ENCODE data around the gene C4BPB.
A peak's percentile ranks its signal among the peaks of the same experiment; 100 is the strongest.
"Not testable (repeated sequence)": the region's sequence is repeated elsewhere in the genome, so short reads cannot be mapped to it uniquely, and the experiment has no call there.

The C4BPB gene, protein sequence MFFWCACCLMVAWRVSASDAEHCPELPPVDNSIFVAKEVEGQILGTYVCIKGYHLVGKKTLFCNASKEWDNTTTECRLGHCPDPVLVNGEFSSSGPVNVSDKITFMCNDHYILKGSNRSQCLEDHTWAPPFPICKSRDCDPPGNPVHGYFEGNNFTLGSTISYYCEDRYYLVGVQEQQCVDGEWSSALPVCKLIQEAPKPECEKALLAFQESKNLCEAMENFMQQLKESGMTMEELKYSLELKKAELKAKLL

DNA sequence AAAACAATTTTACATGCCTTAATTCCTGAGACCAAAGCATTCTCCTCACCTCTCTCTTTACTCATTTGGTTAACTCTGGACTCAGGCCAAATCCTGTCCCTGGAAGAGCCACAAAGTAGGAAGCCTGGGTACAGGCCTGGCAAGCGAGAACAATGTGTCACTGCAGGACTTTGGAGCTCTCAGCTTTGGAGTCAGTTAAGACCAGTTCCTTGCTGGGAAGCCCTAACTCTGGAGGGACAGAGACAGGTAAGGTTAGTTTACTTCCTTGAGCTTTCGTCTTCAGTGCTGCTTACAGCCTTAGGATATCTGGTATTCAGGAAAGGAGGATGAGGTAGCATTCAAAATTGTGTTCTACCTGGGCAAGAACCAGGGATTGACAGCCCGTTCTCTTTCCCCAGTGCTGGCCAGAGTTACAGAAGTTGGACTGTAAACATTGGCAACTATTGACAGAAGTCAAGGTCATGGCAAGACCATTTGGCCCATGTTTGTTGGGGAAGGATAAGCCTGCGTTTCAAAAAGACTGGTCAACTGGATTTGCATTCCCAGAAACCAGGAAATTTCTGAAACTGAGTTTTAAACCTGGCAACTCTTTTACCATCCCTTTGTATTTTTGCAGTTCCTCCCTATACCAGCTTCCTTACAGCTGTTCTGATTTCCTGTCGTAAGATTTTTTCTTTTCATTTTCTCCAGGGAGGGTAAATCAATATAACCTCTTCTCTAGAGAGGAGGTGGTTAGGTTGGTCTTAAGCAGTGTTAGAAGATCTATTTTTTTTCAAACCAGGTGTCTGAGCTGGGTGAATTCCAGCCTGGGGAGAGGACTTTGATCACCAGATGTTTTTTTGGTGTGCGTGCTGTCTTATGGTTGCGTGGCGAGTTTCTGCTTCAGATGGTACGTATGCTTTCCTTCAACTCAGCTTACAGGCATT, at the start of gene C4BPB:
C4BPB (plus strand) TSS at position 160 of the 926 bp plus-strand sequence; CDS start at position 832, 672 bp downstream.
- no peak for DNase-seq (ENCODE audit: low spot score)

DNA sequence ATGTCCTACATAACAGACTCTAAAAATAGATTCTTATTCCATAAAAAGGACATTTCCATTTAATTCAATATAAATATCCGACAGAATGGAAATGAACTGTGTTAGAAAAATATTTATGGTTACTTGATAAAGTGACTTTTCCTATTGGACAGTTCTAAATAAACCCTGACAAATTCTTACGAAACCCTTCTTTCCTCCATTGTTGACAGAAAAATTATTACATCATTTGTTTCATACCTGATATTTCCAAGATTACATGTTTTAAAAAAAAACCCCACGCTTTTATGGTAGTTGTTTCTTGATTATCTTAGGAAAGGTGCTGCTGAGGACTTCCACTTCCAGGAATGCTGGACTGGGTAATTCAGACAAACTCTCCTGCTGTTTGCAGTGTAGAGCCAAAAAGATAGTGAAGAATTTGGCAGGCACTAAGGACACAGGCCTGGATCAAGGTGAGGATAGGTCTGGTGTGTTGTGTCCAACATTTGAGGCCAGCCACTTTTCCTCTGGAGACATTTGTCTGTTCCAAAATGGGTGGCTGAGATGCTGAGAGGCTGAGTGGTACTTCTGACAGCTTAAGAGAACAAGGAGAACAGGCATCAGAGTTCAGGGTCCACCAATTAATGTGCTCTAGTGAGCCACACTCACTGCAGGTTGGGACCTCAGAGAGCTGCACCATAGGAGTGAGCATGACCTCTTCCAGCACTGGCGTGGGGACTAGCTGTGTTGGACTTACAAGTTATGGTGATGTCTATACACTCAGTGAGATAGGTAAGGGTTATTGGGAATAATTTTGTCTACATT, 49.1 kb upstream of the C4BPB start:
- no peak for DNase-seq (ENCODE audit: low spot score)

DNA sequence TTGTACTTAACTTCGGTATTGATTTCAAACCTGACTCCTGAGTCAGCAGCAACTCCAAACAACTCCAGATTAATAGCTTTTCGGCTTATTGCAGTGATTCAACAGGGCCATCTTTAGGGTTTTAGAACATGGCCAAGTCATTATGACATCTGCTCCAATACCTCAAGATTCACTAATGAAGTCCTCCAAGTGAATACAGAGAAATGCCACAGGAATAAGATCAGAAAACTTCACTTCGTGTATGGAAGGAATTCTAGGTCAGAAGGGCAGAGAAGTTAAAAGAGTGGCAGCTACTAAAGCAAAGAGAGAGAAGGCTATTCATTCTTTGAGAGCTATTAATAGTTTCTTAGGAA, 48.5 kb upstream of the C4BPB start:
- no peak for DNase-seq (ENCODE audit: low spot score)

DNA sequence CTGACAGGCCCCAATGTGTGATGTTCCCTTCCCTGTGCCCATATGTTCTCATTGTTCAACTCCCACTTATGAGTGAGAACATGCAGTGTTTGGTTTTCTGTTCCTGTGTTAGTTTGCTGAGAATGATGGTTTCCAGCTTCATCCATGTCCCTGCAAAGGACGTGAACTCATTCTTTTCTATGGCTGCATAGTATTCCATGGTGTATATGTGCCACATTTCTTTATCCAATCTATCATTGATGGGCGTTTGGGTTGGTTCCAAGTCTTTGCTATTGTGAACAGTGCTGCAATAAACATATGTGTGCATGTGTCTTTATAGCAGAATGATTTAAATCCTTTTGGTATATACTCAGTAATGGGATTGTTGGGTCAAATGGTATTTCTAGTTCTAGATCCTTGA, 47.3 kb upstream of the C4BPB start:
- not testable (repeated sequence) for DNase-seq (ENCODE audit: low spot score)

DNA sequence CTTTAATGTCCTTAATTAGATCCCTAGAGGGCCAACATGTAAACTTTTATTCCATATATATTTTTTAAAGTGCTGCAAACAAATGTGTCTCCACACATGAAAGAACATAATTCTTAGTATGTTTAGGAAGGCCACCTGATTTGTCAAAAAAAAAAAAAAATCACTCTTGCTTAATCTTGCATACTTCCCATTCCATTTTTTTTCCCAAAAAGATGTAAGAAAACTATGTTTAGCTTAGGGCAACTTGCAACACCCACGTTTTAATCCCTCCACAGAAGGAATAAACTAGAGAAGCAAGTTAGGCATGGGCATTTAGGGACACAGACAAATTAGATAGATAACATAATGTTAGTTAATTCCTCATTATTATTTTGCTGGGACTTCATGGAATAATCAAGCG, 43.2 kb upstream of the C4BPB start:
- DNase-seq (ENCODE audit: low spot score) = no peak

DNA sequence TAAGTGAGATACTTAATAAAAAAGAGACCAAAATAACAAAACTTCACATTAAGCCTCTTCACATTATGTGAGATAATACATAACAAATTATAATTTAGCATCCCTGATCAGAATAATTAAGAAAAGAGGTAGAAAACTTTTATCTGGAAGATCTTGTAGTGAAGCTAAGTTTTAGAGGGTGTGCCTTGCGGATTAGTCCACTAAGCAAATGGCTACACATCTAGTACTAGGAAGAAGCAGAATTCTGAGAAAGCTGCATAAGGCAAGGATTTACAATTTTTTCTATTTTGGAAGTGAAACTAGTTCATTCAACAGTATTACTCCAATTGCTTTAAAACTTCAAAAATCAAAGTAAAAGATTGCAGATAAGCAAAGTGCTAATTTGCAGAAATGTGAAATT, 41.2 kb upstream of the C4BPB start:
- DNase-seq (ENCODE audit: low spot score) = no peak

DNA sequence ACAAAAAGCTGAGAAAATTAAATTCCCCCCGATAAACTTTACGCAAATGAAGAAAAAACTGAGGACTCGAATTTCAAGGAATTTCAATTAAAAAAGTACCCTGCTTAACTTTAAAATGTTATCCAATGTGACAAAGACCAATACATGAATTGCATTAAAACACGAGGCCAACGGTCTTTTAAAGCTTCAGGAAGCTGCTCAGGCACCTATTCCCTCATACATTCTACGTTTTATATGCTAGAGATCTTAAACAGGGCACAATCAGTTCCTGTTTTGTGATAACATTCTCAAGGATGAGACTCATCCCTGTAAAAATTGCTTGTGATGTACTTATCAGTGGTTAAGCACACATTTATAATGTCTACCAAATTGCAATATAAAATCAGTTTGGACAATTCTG, 40.6 kb upstream of the C4BPB start:
- DNase-seq (ENCODE audit: low spot score) = no peak

DNA sequence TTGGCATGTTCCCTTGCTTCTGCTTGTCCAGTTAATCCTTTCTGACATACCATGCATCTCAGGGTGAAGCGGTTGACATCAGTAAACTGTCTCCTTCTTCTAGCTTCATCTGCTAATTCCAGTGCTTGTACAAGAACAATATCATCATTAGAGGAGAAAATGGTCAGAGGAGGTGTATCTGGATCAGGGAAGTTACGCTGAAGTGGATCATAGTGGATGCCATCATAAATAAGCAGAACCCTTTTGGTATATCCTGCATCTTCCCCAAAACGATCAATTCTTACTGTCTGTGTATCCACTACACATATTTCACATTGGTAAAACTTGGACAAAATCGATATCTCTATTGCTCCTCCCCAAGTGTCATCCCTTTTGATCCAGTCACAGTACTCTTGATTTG, 39.6 kb upstream of the C4BPB start:
- DNase-seq (ENCODE audit: low spot score) = no peak

DNA sequence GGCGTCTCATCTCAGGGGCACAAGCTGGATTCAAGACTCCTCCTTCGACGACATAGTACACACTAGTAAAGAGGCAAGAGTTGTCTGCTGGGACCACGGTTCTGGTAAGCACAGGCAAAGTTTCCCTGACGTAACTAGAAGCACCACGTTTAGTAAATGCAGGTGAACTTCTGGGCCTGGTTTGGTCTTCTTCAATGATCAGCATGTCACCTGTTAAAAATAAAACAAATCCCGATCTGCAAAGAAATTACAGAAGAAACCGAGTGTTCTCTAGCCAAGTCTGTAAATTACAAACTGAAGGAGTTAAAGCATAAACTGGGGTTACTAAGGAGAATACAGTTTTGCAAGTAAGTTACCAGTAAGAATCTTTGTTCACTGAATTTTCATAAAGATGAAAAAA, 39.1 kb upstream of the C4BPB start:
- DNase-seq (ENCODE audit: low spot score) = no peak

DNA sequence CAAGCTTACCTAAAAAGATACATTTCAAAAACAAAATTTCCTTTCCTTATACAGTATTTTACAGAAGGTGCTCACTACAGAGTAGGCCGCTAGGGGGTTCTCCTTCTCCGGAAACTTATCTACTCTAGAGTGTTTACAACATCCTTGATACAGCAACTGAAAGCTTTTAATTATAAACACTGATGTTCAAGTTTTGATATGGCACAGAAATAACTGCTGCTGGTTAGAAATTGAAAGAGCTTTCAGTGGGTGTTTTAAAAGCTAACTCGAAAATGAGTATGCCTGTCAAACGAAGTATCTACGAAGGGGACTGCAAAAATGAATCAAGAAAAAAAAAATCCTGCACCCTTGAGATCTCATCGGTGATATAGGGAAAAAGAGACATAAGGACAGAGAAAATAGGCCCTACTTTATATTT, 38.7 kb upstream of the C4BPB start:
- DNase-seq (ENCODE audit: low spot score) = peak; percentile 70

DNA sequence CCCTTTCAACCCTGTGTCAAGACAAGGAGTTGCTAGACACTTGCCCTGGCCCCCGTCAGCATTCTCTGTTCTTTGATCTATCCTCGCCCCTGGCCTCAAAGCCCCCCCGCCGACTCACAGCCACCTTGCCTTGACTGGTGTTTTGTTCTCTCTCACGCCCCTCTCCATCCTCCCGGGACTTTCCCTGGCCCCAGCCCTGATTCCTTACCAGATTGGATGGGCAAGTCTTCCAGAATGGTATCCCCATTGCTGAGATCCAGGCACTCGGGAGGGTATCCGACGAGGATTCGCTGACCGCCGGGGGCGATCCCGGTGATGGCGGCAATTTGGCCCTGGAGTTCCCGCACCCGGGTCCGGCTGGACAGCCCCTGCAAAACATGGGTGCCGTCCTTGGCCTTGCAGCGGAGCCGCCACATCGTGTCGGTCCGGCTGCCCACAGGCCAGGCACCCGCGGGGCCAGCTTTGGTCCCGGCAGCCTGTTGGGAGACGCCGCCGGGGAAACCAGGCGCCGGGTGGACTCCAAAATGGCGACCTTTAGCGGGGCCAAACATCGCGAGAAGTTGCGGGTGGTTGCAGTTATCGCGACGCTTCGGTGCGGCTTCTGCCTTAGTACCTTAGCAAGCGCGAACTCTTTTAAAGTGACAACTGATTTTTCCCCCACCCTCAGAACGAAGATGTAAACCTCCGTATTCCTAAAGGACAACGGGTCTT, 38.0 kb upstream of the C4BPB start:
- DNase-seq (ENCODE audit: low spot score) = peak; percentile 92

DNA sequence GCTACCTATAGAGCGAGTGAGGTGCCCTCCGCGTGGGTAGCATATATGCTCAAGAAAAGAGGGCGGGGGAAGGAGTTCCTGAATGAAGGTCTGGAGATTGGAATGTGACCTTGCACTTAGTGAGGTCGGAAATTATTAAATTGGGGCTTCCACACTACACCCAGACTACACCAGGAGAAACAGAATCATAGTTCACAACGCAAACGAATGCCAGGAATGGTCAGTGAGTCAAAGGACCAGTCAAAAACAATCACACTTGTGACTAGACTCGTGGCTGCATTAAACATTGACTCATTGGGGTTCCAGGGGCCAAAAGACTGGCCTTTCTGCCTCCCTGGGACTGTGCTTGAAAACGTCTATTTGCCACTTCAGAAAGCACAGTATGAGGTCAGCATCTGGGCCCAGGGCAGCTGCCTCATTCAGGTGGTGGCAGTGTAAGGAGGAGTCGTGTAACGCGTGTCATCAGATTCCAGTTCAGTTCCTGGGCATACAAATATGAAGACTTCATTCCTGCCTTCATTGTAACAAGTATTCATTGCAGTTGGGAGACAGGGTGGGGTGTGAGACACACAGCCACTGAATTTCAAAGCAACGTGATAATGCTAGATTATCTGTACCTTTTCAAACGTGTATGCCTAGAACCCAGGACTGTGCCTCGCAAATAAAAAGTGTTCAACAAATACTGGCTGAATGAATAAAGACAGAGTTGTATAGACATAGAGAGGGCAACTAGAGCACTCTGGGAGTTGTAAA, 37.3 kb upstream of the C4BPB start, which contains the start of gene YOD1:
YOD1 (minus strand) TSS at position 18 of the 753 bp plus-strand sequence. CDS start 178 bp downstream, outside the sequence.
- DNase-seq (ENCODE audit: low spot score) = no peak

DNA sequence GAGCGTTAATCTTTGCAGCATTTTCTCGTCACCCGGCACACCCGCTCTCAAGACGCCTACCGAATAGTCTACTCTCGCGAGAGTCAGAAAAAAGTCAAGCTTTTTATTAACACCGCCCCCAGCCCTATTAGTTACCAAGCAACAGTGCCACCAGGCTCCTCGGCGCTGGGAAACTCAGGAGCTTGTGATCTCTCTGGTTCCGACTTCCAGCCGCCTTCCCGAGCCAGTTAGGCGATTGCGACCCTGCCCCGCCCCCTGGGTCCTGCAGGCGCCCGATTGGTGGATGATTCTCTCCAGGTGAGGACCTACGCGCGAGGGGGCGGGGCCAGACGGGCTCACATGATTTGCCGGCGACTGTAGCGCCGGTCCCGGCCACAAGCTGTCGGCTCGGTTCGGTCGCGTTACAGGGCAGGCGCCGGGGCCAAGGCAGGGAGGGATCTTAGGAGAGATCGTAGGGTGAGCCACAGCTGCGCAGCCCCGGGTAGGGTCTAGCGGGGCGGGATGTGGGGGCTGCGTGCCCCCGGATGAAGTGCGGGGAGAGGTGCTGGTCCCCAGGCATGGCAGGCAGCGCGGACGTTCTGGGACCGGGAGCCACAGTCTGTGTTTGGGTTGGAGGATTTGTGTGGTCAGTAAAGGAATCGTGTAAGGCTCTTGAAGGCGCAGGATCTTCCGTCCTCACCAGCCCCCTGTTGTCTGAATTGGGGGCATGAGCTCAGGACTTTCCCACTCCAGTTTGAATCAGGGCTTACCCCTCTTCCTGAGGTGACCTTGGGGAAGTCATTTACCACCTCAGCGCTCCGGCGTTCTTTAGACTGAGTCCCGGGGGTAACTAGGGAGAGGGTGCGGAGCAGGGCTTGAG, 35.5 kb upstream of the C4BPB start, which contains the start of gene PFKFB2:
PFKFB2 (plus strand) TSS at position 365 of the 859 bp plus-strand sequence. CDS start 1,443 bp downstream, outside the sequence.
- peak; percentile 93 for DNase-seq (ENCODE audit: low spot score)

DNA sequence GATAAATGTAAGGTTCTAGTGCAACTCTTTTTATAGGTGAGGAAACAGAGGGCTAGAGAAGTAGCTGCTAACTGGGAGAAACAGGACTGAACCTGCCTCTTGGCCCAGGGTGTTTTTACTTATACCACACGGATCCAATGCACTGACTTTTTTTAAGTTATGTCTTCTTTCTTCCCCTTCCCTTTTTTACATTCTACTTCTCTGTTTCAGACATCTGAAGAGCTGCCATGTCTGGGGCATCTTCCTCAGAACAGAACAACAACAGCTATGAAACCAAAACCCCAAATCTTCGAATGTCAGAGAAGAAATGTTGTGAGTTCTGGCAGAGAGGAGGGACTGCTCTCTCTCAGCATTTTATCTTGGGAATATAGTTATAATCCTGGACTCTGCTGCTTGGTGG, 34.2 kb upstream of the C4BPB start:
- DNase-seq (ENCODE audit: low spot score) = no peak

DNA sequence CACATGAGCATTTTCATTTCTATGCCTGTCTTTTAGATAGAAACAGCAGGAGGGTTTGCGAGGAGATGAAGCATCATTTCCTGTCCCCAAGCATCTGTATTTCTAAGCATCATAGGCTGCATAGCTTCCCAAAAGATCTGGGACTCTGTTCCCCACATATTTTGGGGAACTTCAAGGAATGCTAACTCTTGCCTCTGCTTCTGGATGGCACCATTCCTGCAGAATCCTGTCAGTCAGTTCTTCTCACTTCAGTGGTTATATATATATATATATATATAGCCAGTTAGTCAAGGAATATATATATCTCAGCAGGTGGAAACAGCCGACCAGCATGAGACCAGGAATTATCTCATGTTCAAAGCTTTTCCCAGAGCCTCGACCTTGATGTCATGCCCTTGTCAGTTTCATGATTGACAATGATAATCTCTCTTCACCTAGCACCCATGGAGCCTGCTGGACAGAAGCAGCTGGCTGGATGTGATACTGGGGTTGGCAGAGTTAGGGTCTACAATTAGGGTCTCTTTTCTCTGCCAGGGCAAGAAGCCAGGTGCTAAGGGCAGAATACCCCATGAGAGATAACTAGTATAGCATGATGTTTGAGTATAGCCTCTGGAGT, 33.2 kb upstream of the C4BPB start:
- DNase-seq (ENCODE audit: low spot score) = no peak

DNA sequence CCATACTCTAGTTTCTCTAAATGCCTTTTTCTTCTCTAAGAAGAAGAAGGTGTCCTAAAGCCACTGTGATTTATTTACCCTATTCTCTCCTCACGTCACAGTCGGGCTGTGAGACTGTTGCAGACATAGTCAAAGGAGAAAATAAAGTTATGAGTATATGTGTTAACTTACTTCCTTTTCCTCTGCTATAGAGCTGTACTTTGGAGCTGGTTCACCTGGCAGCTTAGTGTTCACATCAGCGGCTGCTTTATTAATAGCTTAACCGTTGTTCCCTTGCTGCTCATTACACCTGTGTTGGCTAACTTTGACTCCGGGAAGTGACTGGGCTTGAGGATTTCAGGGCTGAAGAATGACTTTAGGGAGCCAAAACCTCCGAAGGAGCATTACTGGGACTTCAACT, 32.0 kb upstream of the C4BPB start:
- no peak for DNase-seq (ENCODE audit: low spot score)

DNA sequence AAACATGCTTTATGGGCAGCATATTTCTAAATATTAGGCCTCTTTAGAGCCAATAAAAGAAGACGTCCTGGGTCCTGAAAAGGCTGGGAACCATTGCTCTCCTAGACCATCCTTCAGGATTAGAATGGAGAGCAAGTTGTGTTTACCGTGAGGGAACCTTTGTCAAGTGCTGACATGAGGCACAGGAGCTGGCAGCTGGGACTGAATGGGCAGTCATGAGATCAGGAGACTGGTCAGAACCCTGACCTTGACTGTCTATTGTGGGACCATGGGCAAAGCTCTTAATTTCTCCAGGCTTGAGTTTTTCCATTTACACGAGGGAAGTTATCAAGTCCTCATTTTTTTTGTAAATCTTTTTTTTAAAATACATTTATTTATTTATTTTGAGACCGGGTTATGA, 30.4 kb upstream of the C4BPB start:
- no peak for DNase-seq (ENCODE audit: low spot score)

DNA sequence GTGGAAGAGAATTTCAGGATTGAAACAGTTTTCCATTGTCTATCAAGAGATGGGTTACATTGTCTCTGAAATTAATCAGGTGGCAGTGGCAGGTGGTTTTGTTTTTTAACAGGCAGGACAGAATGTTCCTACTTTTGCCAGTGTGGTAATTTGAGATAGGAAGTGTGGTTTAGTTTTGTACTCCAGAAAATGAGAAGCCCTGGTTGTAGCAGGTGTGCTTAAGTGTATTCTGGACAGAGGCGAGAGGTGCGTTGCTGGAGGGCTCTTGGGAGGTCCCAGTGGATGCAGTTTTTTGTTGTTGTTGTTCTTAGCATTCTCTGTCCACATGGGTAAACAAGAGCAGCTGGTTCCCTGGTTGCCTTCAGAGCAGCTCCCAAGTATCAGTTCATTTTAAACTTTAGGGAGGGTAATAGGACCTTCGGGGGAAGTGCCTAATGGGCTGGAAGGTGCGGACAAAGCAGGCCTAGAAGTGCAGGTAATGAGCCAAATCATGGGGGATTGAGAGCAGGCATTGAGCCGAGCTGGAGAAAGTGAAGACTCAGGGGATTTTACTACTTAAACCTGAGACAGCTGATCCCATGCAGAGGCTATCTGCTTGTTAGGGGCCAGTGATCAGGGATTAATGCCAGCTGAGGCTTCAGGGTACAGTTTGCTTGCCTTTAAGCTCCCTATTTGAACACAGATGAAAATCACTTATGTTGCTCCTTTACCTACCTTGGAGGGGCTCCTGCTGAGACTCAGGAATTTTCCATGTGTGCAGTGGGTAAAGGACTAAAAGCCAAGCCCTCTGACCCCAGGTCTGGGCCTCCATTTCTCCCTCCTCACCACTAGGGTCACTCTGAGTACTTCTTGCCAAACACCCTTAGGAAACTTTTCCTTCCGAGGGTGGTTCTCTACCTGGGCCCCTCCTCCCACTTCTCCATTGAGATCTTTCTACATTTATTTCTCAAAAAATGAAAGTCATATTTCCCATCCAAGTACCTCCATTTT, 29.5 kb upstream of the C4BPB start:
- no peak for DNase-seq (ENCODE audit: low spot score)

Measured in CD4-positive, alpha-beta T cell treated with Interleukin-2 at 100 ng/mL for 4 hours (primary cell).